ENCODE measurements around the gene GADD45GIP1. TPM values are rescaled to one million over a fixed set of nuclear protein-coding genes. Genes with fewer than 3 reads are reported as not detected.
"Not testable (repeated sequence)": the region's sequence is repeated elsewhere in the genome, so short reads cannot be mapped to it uniquely, and the experiment has no call there.

GADD45GIP1 gene
- polyA plus RNA-seq, 4 donors = 23.2 to 46.5 (median 28.4) TPM

- DNase-seq (ENCODE audit: low read depth in 4 of 4, low spot score in 3 of 4) = no peak
Observed at GRCh38 chr19:12990431-12990830, 33.4 kb upstream of the GADD45GIP1 start.

DNA sequence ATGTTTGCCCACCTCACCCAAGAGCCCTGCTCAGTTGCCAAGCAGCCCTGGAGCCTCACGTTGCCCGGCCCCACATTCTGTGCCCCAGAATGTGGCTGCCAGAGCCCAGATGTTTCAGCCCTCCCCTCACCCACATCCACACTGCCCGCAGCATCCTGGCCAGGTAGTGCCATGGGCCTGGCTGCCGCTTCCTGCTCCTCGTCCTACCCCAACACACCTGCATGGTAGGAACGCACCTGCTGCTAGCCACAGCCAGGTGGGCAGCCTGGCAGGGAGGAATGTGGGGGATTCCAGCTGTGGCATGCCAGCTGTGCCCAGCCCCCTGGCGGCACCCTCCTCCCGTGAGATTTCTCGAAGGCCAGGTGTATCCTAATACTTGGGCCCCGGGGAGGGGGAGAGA lies 30.8 kb upstream of the GADD45GIP1 start:
- DNase-seq (ENCODE audit: low read depth in 4 of 4, low spot score in 3 of 4) = no peak

- DNase-seq (ENCODE audit: low read depth in 4 of 4, low spot score in 3 of 4) = no peak
Observed at GRCh38 chr19:12987190-12987589, 30.2 kb upstream of the GADD45GIP1 start.

DNA sequence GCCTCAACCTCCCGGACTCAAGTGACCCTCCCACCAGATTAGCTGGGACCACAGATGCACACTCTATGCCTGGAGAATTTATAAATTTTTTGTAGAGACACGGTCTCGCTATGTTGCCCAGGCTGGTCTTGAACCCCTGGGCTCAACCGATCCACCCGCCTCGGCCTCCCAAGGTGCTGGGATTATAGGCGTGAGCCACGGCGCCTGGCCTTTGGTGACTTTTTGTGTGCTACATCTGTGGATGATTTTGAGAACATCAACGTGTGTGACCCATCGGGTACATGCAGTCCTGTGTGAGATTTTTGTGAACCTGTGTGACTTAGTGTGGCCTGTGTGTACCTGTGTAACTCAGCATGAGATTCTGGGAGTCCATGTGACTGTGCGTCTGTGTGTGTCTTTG lies 29.7 kb upstream of the GADD45GIP1 start:
- no peak for DNase-seq (ENCODE audit: low read depth in 4 of 4, low spot score in 3 of 4)

DNA sequence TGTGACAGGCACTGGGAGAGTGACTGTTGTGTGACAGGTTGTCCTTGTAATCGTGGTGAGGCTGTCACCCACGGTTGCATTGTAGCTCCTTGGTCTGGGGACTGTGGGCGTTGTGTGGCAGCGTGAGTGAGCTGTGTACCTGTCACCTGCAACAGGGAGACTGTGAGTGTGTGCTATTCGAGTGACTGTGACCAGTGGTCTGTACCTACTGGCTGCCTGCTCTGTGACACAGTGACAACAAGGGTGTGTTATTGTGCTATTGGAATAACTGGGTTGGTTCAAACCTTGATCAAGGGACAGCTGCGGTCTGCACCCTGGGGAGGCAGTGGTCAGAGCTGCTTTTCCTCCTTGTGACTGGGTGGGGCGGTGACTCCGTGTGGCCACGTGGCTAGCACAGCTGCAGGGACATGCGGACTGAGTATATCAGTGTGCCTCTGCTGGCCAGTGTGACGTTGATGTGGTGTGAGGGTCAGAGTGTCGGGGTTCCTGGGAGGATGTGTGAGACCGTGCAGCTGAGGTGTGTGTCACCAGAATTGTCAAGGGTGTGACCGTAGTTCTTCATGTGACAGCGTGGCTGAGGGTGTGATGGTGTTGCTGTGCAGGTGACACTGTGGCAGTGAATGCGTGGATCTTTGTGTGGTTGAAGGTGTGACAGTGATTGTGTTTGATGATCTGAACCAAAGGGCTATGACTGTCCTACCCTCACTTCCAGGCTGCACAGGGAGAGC lies 28.2 kb upstream of the GADD45GIP1 start:
- no peak for DNase-seq (ENCODE audit: low read depth in 4 of 4, low spot score in 3 of 4)

- no peak for DNase-seq (ENCODE audit: low read depth in 4 of 4, low spot score in 3 of 4)
Observed at GRCh38 chr19:12984683-12985048, 27.6 kb upstream of the GADD45GIP1 start.

- DNase-seq (ENCODE audit: low read depth in 4 of 4, low spot score in 3 of 4) = no peak
Observed at GRCh38 chr19:12984143-12984627, 27.2 kb upstream of the GADD45GIP1 start.

DNA sequence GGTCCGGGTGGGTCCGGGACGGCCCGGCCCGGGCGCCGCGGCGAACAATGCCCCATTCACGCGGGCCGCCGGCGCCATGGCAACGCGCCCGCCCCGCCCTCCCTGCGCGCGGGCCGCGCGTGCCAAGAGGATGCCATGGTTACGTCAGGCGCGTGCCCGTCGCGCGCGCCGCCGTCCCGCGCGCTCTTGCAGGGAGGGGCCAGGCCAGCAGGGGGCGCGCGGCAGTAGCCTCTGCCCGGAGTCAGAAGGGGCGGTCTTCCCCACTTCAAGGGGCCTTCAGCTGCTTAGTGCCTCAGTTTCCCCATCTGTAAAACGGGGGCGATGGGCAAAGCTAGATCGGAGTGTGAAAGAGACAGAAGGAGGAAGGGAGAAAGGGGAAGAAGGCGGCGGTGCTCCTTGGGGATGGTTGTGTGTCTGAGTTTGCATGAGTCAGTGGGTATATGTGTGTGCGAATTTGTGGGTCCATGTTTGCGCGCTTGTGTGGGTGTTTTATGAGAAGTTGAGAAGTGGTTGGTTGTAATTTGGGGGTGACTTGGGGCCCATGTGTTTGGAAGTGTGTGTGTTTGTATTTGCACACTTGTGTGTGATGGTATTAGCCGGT lies 26.6 kb upstream of the GADD45GIP1 start:
- DNase-seq (ENCODE audit: low read depth in 4 of 4, low spot score in 3 of 4) = peak in 2 of 4 donors; percentile 38 to 55

- DNase-seq (ENCODE audit: low read depth in 4 of 4, low spot score in 3 of 4) = no peak
Observed at GRCh38 chr19:12983091-12983490, 26.1 kb upstream of the GADD45GIP1 start.

DNA sequence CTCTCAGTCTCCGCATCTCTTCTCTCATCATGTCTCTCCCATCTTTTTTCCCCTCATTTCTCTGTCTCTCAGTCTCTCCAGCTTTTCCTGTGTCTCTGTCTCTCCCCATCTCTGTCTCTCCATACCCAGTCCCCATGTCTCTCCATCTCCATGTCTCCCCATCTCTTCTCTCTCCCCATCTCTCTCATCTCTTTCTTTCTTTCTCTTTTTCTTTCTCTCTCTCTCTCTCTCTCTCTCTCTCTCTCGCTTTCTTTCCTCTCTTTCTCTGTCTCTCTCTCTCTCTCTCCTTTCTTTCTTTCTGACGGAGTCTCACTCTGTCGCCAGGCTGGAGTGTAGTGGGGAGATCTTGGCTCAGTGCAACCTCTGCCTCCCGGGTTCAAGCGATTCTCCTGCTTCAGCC lies 25.6 kb upstream of the GADD45GIP1 start:
- no peak for DNase-seq (ENCODE audit: low read depth in 4 of 4, low spot score in 3 of 4)

- no peak for DNase-seq (ENCODE audit: low read depth in 4 of 4, low spot score in 3 of 4)
Observed at GRCh38 chr19:12979974-12980373, 23.0 kb upstream of the GADD45GIP1 start.

- not testable (repeated sequence) for DNase-seq (ENCODE audit: low read depth in 4 of 4, low spot score in 3 of 4)
Observed at GRCh38 chr19:12976109-12976508, 19.1 kb upstream of the GADD45GIP1 start.

DNA sequence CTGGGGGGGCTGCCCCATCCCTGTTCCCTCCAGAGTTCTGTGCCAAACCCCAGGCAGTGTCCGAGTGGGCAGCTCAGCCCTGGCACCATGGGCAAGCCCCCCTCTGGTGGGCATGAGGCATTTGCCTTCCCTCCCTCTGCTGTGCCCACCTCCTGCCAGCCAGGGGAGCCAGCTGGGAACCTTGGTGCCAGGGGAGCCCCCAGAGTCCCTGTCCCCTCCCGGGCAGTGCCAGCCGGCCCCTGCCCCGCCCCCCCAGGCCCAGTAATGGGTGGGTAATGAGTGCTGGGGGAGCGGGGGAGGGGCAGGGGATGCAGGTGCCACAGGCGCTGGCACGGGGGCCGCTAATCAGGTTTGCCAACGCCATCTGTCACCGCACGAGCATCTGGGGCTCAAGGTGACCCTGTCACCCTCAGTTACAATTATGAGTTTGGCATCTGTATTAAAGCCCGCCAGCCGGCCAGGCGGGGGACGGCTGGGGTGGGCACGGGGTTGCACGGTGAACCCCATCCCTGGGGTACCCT lies 18.3 kb upstream of the GADD45GIP1 start:
- DNase-seq (ENCODE audit: low read depth in 4 of 4, low spot score in 3 of 4) = no peak

GRCh38 chr19:12974301-12975220 lies 17.5 kb upstream of the GADD45GIP1 start:
- DNase-seq (ENCODE audit: low read depth in 4 of 4, low spot score in 3 of 4) = no peak

DNA sequence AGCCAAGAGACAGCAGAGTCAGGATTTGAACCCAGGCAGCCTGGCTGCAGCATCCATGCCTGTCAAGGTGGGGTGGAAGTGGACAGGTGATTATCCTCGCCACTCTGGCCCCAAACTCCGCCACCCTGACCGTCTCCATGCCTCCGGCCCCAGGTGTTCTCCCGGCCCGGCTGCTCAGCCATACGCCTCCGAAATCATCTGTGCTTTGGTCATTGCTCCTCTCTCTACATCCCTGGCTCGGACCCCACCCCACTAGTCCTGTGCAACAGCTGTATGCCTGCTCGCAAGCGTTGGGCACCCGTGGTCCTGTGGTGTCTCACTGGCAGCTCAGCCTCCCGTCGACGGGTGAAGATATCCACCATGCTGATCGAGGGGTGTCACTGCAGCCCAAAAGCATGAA lies 16.2 kb upstream of the GADD45GIP1 start:
- no peak for DNase-seq (ENCODE audit: low read depth in 4 of 4, low spot score in 3 of 4)

GRCh38 chr19:12970070-12970820 lies 13.2 kb upstream of the GADD45GIP1 start:
- no peak for DNase-seq (ENCODE audit: low read depth in 4 of 4, low spot score in 3 of 4)

DNA sequence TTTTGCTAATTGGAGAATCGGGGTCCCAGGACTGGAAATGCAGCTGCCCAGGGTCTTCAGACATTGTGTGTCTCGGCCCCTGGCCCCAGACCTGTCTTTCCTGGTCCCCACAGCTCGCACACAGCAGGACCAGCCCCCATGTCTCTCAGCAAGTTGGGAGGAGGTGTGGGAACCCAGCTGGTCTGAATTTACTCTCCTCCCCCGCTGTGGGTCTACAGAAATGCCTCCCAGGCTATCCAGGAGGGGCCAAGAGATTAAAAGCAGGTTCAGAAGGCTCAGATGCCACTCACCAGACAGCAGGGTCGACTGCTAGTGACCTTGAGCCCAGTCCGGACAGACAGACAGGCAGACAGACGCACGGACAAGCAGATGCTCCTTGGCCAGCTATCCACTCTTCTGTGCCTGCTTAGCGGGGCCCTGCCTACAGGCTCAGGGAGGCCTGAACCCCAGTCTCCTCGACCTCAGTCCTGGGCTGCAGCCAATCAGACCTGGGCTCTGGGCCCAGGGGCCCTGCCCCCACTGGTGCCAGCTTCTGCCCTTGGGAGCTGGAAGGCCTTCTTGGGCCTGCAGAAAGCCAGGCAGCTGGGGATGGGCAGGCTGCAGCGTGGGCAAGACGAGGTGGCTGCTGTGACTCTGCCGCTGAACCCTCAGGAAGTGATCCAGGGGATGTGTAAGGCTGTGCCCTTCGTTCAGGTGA lies 12.4 kb upstream of the GADD45GIP1 start, which contains the start of gene DAND5:
Gene DAND5, plus strand, starts transcription at position 285 of the 697 bp plus-strand sequence. Its CDS starts 85 bp downstream, at position 370.
- no peak for DNase-seq (ENCODE audit: low read depth in 4 of 4, low spot score in 3 of 4)

DNA sequence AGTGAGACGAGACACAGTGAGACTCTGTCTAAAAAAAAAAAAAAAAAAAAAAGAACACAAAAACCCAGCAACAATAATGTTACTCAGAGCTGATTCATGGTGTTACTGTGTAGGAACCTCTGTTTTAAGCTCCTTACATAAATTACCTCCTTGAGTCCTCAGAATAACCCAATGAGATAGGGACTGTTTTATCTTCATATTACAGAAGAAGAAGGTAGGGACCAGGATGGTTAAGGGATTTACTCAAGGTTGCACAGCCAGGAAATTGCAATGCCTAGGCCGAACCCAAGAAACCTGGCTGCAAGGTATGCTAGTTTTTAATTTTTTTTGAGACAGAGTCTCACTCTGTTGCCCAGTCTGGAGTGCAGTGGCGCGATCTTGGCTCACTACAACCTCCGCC lies 10.9 kb upstream of the GADD45GIP1 start:
- no peak for DNase-seq (ENCODE audit: low read depth in 4 of 4, low spot score in 3 of 4)

DNA sequence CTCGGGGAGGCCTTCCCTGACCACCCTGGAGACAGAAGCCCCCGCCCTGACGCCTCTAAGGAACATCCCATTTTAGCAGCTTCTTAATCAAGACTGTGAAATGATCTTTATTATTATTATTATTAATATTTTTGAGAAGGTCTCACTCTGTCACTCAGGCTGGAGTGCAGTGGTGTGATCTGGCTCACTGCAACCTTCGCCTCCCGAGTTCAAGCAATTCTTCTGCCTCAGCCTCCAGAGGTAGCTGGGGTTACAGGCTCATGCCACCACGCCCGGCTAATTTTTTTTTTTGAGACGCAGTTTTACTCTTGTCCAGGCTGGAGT lies 8.8 kb upstream of the GADD45GIP1 start:
- no peak for DNase-seq (ENCODE audit: low read depth in 4 of 4, low spot score in 3 of 4)

All from left renal pelvis (tissue), 4 donors.